ENCODE data around the gene TP53BP2. TPM values are rescaled to one million over a fixed set of nuclear protein-coding genes. Genes with fewer than 3 reads are reported as not detected.

Gene TP53BP2
- total RNA-seq, 1 donor from 2014 or later: 52.9 TPM

- intact Hi-C loops (cut with micrococcal nuclease): no loop called here
- Mint-ChIP-seq H3K4me1 (no peaks in the 10 kb centered on the region), H3K4me3 (no peak overlapping the region), H3K27ac (no peak overlapping the region), H3K9me3 (no peaks in the 10 kb centered on the region), H3K27me3 (no peaks in the 10 kb centered on the region), H3K36me3 (ENCODE audit: low read depth) (no peaks in the 10 kb centered on the region)
- ChIA-PET POLR2A (no interaction called here), CTCF (no interaction called here)
- no peak for TF ChIP-seq CTCF (IDR thresholded peaks at IDR 0.05)
- DNase-seq: no peak
- no peak for ATAC-seq (ENCODE audit: low read depth)
These were observed 39.9 kb upstream of the TP53BP2 start for GRCh38 chr1:223885614-223886013.

- CTCF ChIA-PET: no interaction called here
- Mint-ChIP-seq H3K9me3 (peaks cover 3% of the 10 kb centered on the region), H3K4me1 (no peaks in the 10 kb centered on the region), H3K4me3 (no peak overlapping the region), H3K36me3 (ENCODE audit: low read depth) (no peaks in the 10 kb centered on the region), H3K27ac (no peak overlapping the region), H3K27me3 (peaks cover 13% of the 10 kb centered on the region)
- ATAC-seq (ENCODE audit: low read depth) (no peak), DNase-seq (no peak)
- POLR2A ChIA-PET: no interaction called here
- TF ChIP-seq CTCF (IDR thresholded peaks at IDR 0.05): no peak
- intact Hi-C loops (cut with micrococcal nuclease): no loop called here
These were observed 33.0 kb upstream of the TP53BP2 start for GRCh38 chr1:223878598-223879325.

- no peak for ATAC-seq (ENCODE audit: low read depth)
- H3K9me3 Mint-ChIP-seq: peaks cover 3% of the 10 kb centered on the region
- no peaks in the 10 kb centered on the region for H3K4me1 Mint-ChIP-seq
- ChIA-PET CTCF (no interaction called here), POLR2A (no interaction called here)
- intact Hi-C loops (cut with micrococcal nuclease): no loop called here
- no peak for TF ChIP-seq CTCF (IDR thresholded peaks at IDR 0.05)
- H3K27me3 Mint-ChIP-seq: peaks cover 18% of the 10 kb centered on the region
- H3K27ac Mint-ChIP-seq: no peak overlapping the region
- no peaks in the 10 kb centered on the region for H3K36me3 Mint-ChIP-seq (ENCODE audit: low read depth)
- H3K4me3 Mint-ChIP-seq: no peak overlapping the region
- DNase-seq: no peak
These were observed 32.1 kb upstream of the TP53BP2 start for GRCh38 chr1:223877804-223878203.

GRCh38 chr1:223876590-223876989 is 30.8 kb upstream of the TP53BP2 start:
- ATAC-seq (ENCODE audit: low read depth) (no peak), DNase-seq (no peak)
- POLR2A ChIA-PET: no interaction called here
- H3K27ac Mint-ChIP-seq: no peak overlapping the region
- H3K9me3 Mint-ChIP-seq: peaks cover 3% of the 10 kb centered on the region
- CTCF ChIA-PET: no interaction called here
- peaks cover 20% of the 10 kb centered on the region for H3K27me3 Mint-ChIP-seq
- intact Hi-C loops (cut with micrococcal nuclease): no loop called here
- no peaks in the 10 kb centered on the region for H3K4me1 Mint-ChIP-seq
- no peak overlapping the region for H3K4me3 Mint-ChIP-seq
- no peak for TF ChIP-seq CTCF (IDR thresholded peaks at IDR 0.05)
- no peaks in the 10 kb centered on the region for H3K36me3 Mint-ChIP-seq (ENCODE audit: low read depth)

GRCh38 chr1:223873044-223873443 is 27.3 kb upstream of the TP53BP2 start:
- H3K9me3 Mint-ChIP-seq: peaks cover 3% of the 10 kb centered on the region
- TF ChIP-seq CTCF (IDR thresholded peaks at IDR 0.05): no peak
- no peak for ATAC-seq (ENCODE audit: low read depth)
- no peak overlapping the region for H3K27ac Mint-ChIP-seq
- H3K36me3 Mint-ChIP-seq (ENCODE audit: low read depth): no peaks in the 10 kb centered on the region
- ChIA-PET CTCF (no interaction called here), POLR2A (no interaction called here)
- H3K4me3 Mint-ChIP-seq: no peak overlapping the region
- intact Hi-C loops (cut with micrococcal nuclease): no loop called here
- DNase-seq: no peak
- no peaks in the 10 kb centered on the region for H3K4me1 Mint-ChIP-seq
- peaks cover 29% of the 10 kb centered on the region for H3K27me3 Mint-ChIP-seq
